HG02623 (cell line): ENCODE measurements around the gene ALPI.

Experiments used
- ATAC-seq: cut with Tn5 transposase; IDR thresholded peaks from one replicate; pipeline ENCODE4 v1.9.1; 2021; ENCODE audit warnings: moderate library complexity; ENCODE audit not compliant: unreplicated experiment

ALPI gene

GRCh38 chr2:232483311-232483922 is 27.5 kb downstream of the ALPI start:
- no peak for ATAC-seq

GRCh38 chr2:232483923-232484627 is 28.1 kb downstream of the ALPI start:
- ATAC-seq: no peak

- no peak for ATAC-seq
Measured at GRCh38 chr2:232484628-232485347, 28.8 kb downstream of the ALPI start.

- no peak for ATAC-seq
Measured at GRCh38 chr2:232485348-232485756, 29.4 kb downstream of the ALPI start.

- no peak for ATAC-seq
Measured at GRCh38 chr2:232485757-232486557, 30.0 kb downstream of the ALPI start.

GRCh38 chr2:232486558-232487384 is 30.8 kb downstream of the ALPI start:
- no peak for ATAC-seq

- ATAC-seq: no peak
Measured at GRCh38 chr2:232487385-232488096, 31.6 kb downstream of the ALPI start, which contains the start of gene ECEL1. Gene ECEL1, minus strand, starts transcription at chr2:232487834. Its CDS starts 1,181 bp downstream, at chr2:232486653.

- ATAC-seq: no peak
Measured at GRCh38 chr2:232488097-232488711, 32.3 kb downstream of the ALPI start.

GRCh38 chr2:232488721-232489300 is 32.9 kb downstream of the ALPI start:
- no peak for ATAC-seq

- ATAC-seq: no peak
Measured at GRCh38 chr2:232489516-232490220, 33.7 kb downstream of the ALPI start.

GRCh38 chr2:232490221-232491138 is 34.5 kb downstream of the ALPI start:
- ATAC-seq: no peak

GRCh38 chr2:232491139-232491780 is 35.3 kb downstream of the ALPI start:
- no peak for ATAC-seq

- ATAC-seq: no peak
Measured at GRCh38 chr2:232492236-232492848, 36.4 kb downstream of the ALPI start.

- no peak for ATAC-seq
Measured at GRCh38 chr2:232492963-232493700, 37.2 kb downstream of the ALPI start.

- no peak for ATAC-seq
Measured at GRCh38 chr2:232493701-232494474, 37.9 kb downstream of the ALPI start.
